Thoracic aorta (tissue), 2 donors: ENCODE data around the gene JAK3. TPM values are rescaled to one million over a fixed set of nuclear protein-coding genes. Genes with fewer than 3 reads are reported as not detected.

Source experiments
- ATAC-seq: fragments of 150-250 bp; one replicate; pipeline ENCODE4 v1.8.0; 2017; ENCODE audit warnings: low read depth; ENCODE audit not compliant: insufficient number of reproducible peaks, low FRiP score
- DNase-seq: peaks from one replicate; pipeline ENCODE4 v3.0.0-alpha.2; 2020; ENCODE audit warnings: low spot score
- H3K27ac ChIP-seq, 2 donors: fragments of 200-600 bp; sonication (generic); 1 replicate in 1 of 2; 2 replicates in 1 of 2; pipeline ENCODE4 v1.5.1; 2016; ENCODE audit warnings: mild to moderate bottlenecking in 2 of 2, moderate library complexity in 2 of 2
- H3K27me3 ChIP-seq: fragments of 200-600 bp; sonication (generic); replicated peaks from 2 replicates; pipeline ENCODE4 v1.6.0; 2016; ENCODE audit warnings: mild to moderate bottlenecking; ENCODE audit not compliant: insufficient read depth
- H3K36me3 ChIP-seq: fragments of 200-600 bp; sonication (generic); one replicate; pipeline ENCODE4 v1.5.1; 2016
- H3K4me1 ChIP-seq, 2 donors: fragments of 200-600 bp; sonication (generic); 1 replicate in 1 of 2; 2 replicates in 1 of 2; pipeline versions ENCODE4 v1.5.1 to v1.6.0; 2016; ENCODE audit warnings: low read depth in 2 of 2, mild to moderate bottlenecking in 1 of 2; ENCODE audit not compliant: control insufficient read depth in 1 of 2
- H3K4me3 ChIP-seq: fragments of 200-600 bp; sonication (generic); 2 replicates; pipeline ENCODE4 v1.5.1; 2016; ENCODE audit warnings: mild to moderate bottlenecking
- H3K9me3 ChIP-seq: fragments of 200-600 bp; sonication (generic); 2 replicates; pipeline ENCODE4 v1.5.1; 2016
- CTCF ChIP-seq: fragments of 200-600 bp; sonication (generic); IDR thresholded peaks from one replicate; pipeline ENCODE4 v1.5.1; 2019; ENCODE audit warnings: antibody characterized with exemption
- total RNA-seq, 2 donors: library from RNA; depleted of rRNA; stranded (reverse); fragments of >200 nt; gene quantifications; one replicate each; pipeline versions ENCODE4 v1.1.0 to v1.2.3, GENCODE V29; 2016

The JAK3 gene
- total RNA-seq, 2 donors from 2014 or later, result 12.7 to 35.8 TPM

GRCh38 chr19:17865364-17866311, 17.9 kb upstream of the JAK3 start:
- Histone ChIP-seq H3K4me1 (peaks cover 9 to 14% of the 10 kb centered on the region in 2 donors), H3K36me3 (peaks cover 34% of the 10 kb centered on the region), H3K27me3 (no peaks in the 10 kb centered on the region), H3K4me3 (no peak overlapping the region), H3K9me3 (no peaks in the 10 kb centered on the region), H3K27ac (no peak overlapping the region)
- no peak for DNase-seq
- no peak for TF ChIP-seq CTCF
- no peak for ATAC-seq

GRCh38 chr19:17863520-17864182, 15.9 kb upstream of the JAK3 start:
- DNase-seq (no peak), ATAC-seq (no peak)
- H3K27ac ChIP-seq, result no peak overlapping the region
- TF ChIP-seq CTCF, result no peak
- peaks cover 11 to 23% of the 10 kb centered on the region in 2 donors for H3K4me1 ChIP-seq
- H3K36me3 ChIP-seq, result peaks cover 34% of the 10 kb centered on the region
- no peaks in the 10 kb centered on the region for H3K27me3 ChIP-seq
- H3K4me3 ChIP-seq, result no peak overlapping the region
- no peaks in the 10 kb centered on the region for H3K9me3 ChIP-seq

GRCh38 chr19:17862711-17863519, 15.1 kb upstream of the JAK3 start:
- Histone ChIP-seq H3K4me3 (no peak overlapping the region), H3K9me3 (no peaks in the 10 kb centered on the region), H3K27me3 (no peaks in the 10 kb centered on the region), H3K4me1 (peaks cover 11 to 23% of the 10 kb centered on the region in 2 donors), H3K36me3 (peaks cover 34% of the 10 kb centered on the region), H3K27ac (no peak overlapping the region)
- TF ChIP-seq CTCF, result no peak
- no peak for DNase-seq
- ATAC-seq, result no peak

GRCh38 chr19:17861542-17862402, 14.0 kb upstream of the JAK3 start:
- DNase-seq, result no peak
- no peaks in the 10 kb centered on the region for H3K9me3 ChIP-seq
- H3K27me3 ChIP-seq, result no peaks in the 10 kb centered on the region
- peaks cover 11 to 23% of the 10 kb centered on the region in 2 donors for H3K4me1 ChIP-seq
- no peak overlapping the region for H3K27ac ChIP-seq
- H3K36me3 ChIP-seq, result peaks cover 34% of the 10 kb centered on the region
- ATAC-seq, result no peak
- peak overlapping the region; percentile 96 for H3K4me3 ChIP-seq
- no peak for TF ChIP-seq CTCF
